ENCODE results near the gene CCDC184. TPM values are rescaled to one million over a fixed set of nuclear protein-coding genes. Genes with fewer than 3 reads are reported as not detected.

CCDC184 gene
- total RNA-seq, 1 experiment from 2014 or later: 0.13 TPM

DNA sequence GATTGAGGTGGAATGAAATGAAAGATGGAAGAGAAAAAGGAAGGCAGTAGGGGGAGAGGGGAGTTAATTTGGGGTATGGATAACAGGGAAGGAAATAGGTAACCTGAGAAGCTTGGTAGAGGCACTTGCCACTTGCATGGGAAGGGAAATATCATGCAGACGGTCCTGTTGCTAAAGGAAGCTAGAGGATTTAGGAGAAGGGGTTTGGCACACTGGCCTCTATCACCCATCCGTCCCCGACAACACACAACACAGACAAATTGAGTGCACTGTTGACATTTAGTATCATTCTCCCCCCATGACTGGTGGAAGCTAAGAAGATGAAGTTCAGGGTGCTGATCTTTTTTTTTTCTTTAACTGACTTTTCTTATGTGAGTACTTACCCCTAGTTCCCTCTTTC, 17.6 kb downstream of the CCDC184 start:
- Histone ChIP-seq H3K4me1 (ENCODE audit: insufficient read depth, low read length) (no peaks in the 10 kb centered on the region), H3K27me3 (ENCODE audit: insufficient read depth, low read length) (peaks cover 4% of the 10 kb centered on the region; the same call in 1 of the 2 replicates), H3K18ac (ENCODE audit: insufficient read length, low read depth, low read length) (no peak overlapping the region), H3K4ac (ENCODE audit: low read depth, low read length) (no peak overlapping the region), H3K56ac (ENCODE audit: insufficient read length, low read depth, low read length) (no peak overlapping the region), H2BK12ac (ENCODE audit: insufficient read length, low read depth, low read length) (no peak overlapping the region), H4K5ac (ENCODE audit: insufficient read length, low read depth, low read length) (no peak overlapping the region), H3K14ac (ENCODE audit: insufficient read depth, low read length) (no peak overlapping the region), H3K23me2 (ENCODE audit: insufficient read length, low read depth, low read length, poor library complexity, severe bottlenecking) (peaks cover 7% of the 10 kb centered on the region), H3K27ac (ENCODE audit: insufficient read length, low read depth, low read length) (no peak overlapping the region), H3K79me1 (ENCODE audit: insufficient read depth, low read depth, low read length, poor library complexity, severe bottlenecking) (no peaks in the 10 kb centered on the region), H3T11ph (ENCODE audit: low read length) (no peak overlapping the region), H2AFZ (ENCODE audit: low read length) (no peak overlapping the region), H3K79me2 (ENCODE audit: insufficient read depth, low read length) (no peaks in the 10 kb centered on the region), H2AK5ac (ENCODE audit: insufficient read length, low read length) (no peak overlapping the region), H2BK20ac (ENCODE audit: low read depth, low read length, poor library complexity, severe bottlenecking) (no peak overlapping the region), H2BK120ac (ENCODE audit: low read depth, low read length, poor library complexity, severe bottlenecking) (no peak overlapping the region), H4K91ac (ENCODE audit: insufficient read length, low read depth, low read length) (no peak overlapping the region), H3K23ac (ENCODE audit: insufficient read length, low read depth, low read length) (no peak overlapping the region), H3K9me3 (ENCODE audit: control insufficient read depth, low read depth, low read length) (no peaks in the 10 kb centered on the region), H2BK15ac (ENCODE audit: low read depth, low read length) (no peak overlapping the region), H4K8ac (replicated peaks; ENCODE audit: insufficient read length, low read depth, low read length) (no peak overlapping the region), H2BK5ac (ENCODE audit: insufficient read length, low read length) (no peak overlapping the region), H3K9ac (ENCODE audit: extremely low read depth, insufficient read length, low read length) (no peak overlapping the region), H4K20me1 (ENCODE audit: control insufficient read depth, insufficient read depth, insufficient read length) (no peaks in the 10 kb centered on the region), H3K4me2 (ENCODE audit: insufficient read depth, insufficient read length, low read length) (no peak overlapping the region)
- DNase-seq: no peak
- WGBS (ENCODE audit: extremely low coverage, insufficient read length, low lambda C conversion rate): no CpG with 5 or more reads among the region's 3 CpGs
- H3K9me3 Mint-ChIP-seq: peaks cover 20 to 47% of the 10 kb centered on the region in 2 experiments
- no peak overlapping the region for H3K4me3 Mint-ChIP-seq
- peaks cover 9 to 13% of the 10 kb centered on the region in 2 experiments; a peak in 3 of 4 replicates for H3K4me1 Mint-ChIP-seq
- no peak overlapping the region for H3K27ac Mint-ChIP-seq
- H3K36me3 Mint-ChIP-seq (ENCODE audit: insufficient read depth in 1 of 3, low read depth in 3 of 3): peaks cover 7 to 17% (median 7%) of the 10 kb centered on the region in 3 experiments; a peak in 5 of 7 replicates
- peaks cover 70% of the 10 kb centered on the region for H3K27me3 Mint-ChIP-seq (ENCODE audit: low read depth)
- TF ChIP-seq, protein P1, sequence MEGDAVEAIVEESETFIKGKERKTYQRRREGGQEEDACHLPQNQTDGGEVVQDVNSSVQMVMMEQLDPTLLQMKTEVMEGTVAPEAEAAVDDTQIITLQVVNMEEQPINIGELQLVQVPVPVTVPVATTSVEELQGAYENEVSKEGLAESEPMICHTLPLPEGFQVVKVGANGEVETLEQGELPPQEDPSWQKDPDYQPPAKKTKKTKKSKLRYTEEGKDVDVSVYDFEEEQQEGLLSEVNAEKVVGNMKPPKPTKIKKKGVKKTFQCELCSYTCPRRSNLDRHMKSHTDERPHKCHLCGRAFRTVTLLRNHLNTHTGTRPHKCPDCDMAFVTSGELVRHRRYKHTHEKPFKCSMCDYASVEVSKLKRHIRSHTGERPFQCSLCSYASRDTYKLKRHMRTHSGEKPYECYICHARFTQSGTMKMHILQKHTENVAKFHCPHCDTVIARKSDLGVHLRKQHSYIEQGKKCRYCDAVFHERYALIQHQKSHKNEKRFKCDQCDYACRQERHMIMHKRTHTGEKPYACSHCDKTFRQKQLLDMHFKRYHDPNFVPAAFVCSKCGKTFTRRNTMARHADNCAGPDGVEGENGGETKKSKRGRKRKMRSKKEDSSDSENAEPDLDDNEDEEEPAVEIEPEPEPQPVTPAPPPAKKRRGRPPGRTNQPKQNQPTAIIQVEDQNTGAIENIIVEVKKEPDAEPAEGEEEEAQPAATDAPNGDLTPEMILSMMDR (conservative IDR thresholded peaks at IDR 0.05): no peak

Measured in H9 (cell line).